ENCODE measurements around the gene TBC1D9B.

Gene TBC1D9B

GRCh38 chr5:179893958-179894895 lies 13.5 kb downstream of the TBC1D9B start:
- Histone ChIP-seq H3K27ac (ENCODE audit: low read depth, low read length) (no peak overlapping the region), H2BK15ac (replicated peaks; ENCODE audit: low read depth) (no peak overlapping the region), H3K79me2 (ENCODE audit: control insufficient read depth, insufficient read depth, low read length) (no peaks in the 10 kb centered on the region), H3K27me3 (ENCODE audit: insufficient read depth, low read length, poor library complexity) (no peaks in the 10 kb centered on the region), H2BK120ac (ENCODE audit: low read depth, low read length) (no peak overlapping the region), H3K18ac (ENCODE audit: low read length) (no peak overlapping the region), H4K5ac (ENCODE audit: low read length) (no peak overlapping the region), H3K4me3 (ENCODE audit: low read length) (no peak overlapping the region), H2AK5ac (ENCODE audit: low read length) (no peak overlapping the region), H3K56ac (ENCODE audit: low read length) (no peak overlapping the region), H3K79me1 (ENCODE audit: low read length) (no peaks in the 10 kb centered on the region), H2BK5ac (ENCODE audit: low read length) (no peak overlapping the region), H3K4ac (ENCODE audit: low read depth, low read length) (no peak overlapping the region), H3K23ac (ENCODE audit: low read length) (no peak overlapping the region), H3K9ac (ENCODE audit: low read length) (no peak overlapping the region), H4K8ac (ENCODE audit: low read depth, low read length) (no peak overlapping the region), H3K4me1 (ENCODE audit: control insufficient read depth, low read depth, low read length) (no peaks in the 10 kb centered on the region), H3K36me3 (ENCODE audit: control insufficient read depth, insufficient read depth, low read length) (peaks cover 12% of the 10 kb centered on the region), H3K4me2 (ENCODE audit: low read length) (no peak overlapping the region)
- whole genome bisulfite sequencing (ENCODE audit: extremely low coverage, insufficient coverage, low lambda C conversion rate) = no CpG with 5 or more reads among the region's 26 CpGs
- no peak for DNase-seq

GRCh38 chr5:179893076-179893957 lies 14.4 kb downstream of the TBC1D9B start:
- no peak overlapping the region for H3K27ac ChIP-seq (ENCODE audit: low read depth, low read length)
- no CpG with 5 or more reads among the region's 31 CpGs for WGBS (ENCODE audit: extremely low coverage, insufficient coverage, low lambda C conversion rate)
- H3K79me1 ChIP-seq (ENCODE audit: low read length) = no peaks in the 10 kb centered on the region
- no peaks in the 10 kb centered on the region for H3K27me3 ChIP-seq (ENCODE audit: insufficient read depth, low read length, poor library complexity)
- H2AK5ac ChIP-seq (ENCODE audit: low read length) = no peak overlapping the region
- H3K18ac ChIP-seq (ENCODE audit: low read length) = no peak overlapping the region
- H3K4me2 ChIP-seq (ENCODE audit: low read length) = no peak overlapping the region
- no peak overlapping the region for H3K23ac ChIP-seq (ENCODE audit: low read length)
- peaks cover 8% of the 10 kb centered on the region for H3K36me3 ChIP-seq (ENCODE audit: control insufficient read depth, insufficient read depth, low read length)
- no peak overlapping the region for H2BK120ac ChIP-seq (ENCODE audit: low read depth, low read length)
- no peak overlapping the region for H4K8ac ChIP-seq (ENCODE audit: low read depth, low read length)
- no peak overlapping the region for H4K5ac ChIP-seq (ENCODE audit: low read length)
- H3K79me2 ChIP-seq (ENCODE audit: control insufficient read depth, insufficient read depth, low read length) = no peaks in the 10 kb centered on the region
- no peak overlapping the region for H2BK5ac ChIP-seq (ENCODE audit: low read length)
- H3K56ac ChIP-seq (ENCODE audit: low read length) = no peak overlapping the region
- no peak overlapping the region for H2BK15ac ChIP-seq (replicated peaks; ENCODE audit: low read depth)
- no peak overlapping the region for H3K9ac ChIP-seq (ENCODE audit: low read length)
- no peak overlapping the region for H3K4ac ChIP-seq (ENCODE audit: low read depth, low read length)
- H3K4me3 ChIP-seq (ENCODE audit: low read length) = no peak overlapping the region
- H3K4me1 ChIP-seq (ENCODE audit: control insufficient read depth, low read depth, low read length) = no peaks in the 10 kb centered on the region
- no peak for DNase-seq

- Histone ChIP-seq H3K23ac (ENCODE audit: low read length) (no peak overlapping the region), H3K27ac (ENCODE audit: low read depth, low read length) (no peak overlapping the region), H2BK120ac (ENCODE audit: low read depth, low read length) (no peak overlapping the region), H2AK5ac (ENCODE audit: low read length) (no peak overlapping the region), H2BK15ac (replicated peaks; ENCODE audit: low read depth) (no peak overlapping the region), H2BK5ac (ENCODE audit: low read length) (no peak overlapping the region), H3K79me2 (ENCODE audit: control insufficient read depth, insufficient read depth, low read length) (no peaks in the 10 kb centered on the region), H3K4me1 (ENCODE audit: control insufficient read depth, low read depth, low read length) (no peaks in the 10 kb centered on the region), H4K8ac (ENCODE audit: low read depth, low read length) (no peak overlapping the region), H3K36me3 (ENCODE audit: control insufficient read depth, insufficient read depth, low read length) (peaks cover 6% of the 10 kb centered on the region), H3K56ac (ENCODE audit: low read length) (no peak overlapping the region), H3K4ac (ENCODE audit: low read depth, low read length) (no peak overlapping the region), H4K5ac (ENCODE audit: low read length) (no peak overlapping the region), H3K9ac (ENCODE audit: low read length) (no peak overlapping the region), H3K4me2 (ENCODE audit: low read length) (no peak overlapping the region), H3K18ac (ENCODE audit: low read length) (no peak overlapping the region), H3K79me1 (ENCODE audit: low read length) (no peaks in the 10 kb centered on the region), H3K27me3 (ENCODE audit: insufficient read depth, low read length, poor library complexity) (no peaks in the 10 kb centered on the region), H3K4me3 (ENCODE audit: low read length) (no peak overlapping the region)
- no CpG with 5 or more reads among the region's 5 CpGs for WGBS (ENCODE audit: extremely low coverage, insufficient coverage, low lambda C conversion rate)
- no peak for DNase-seq
These were observed 15.4 kb downstream of the TBC1D9B start for GRCh38 chr5:179892255-179892654.

- Histone ChIP-seq H3K56ac (ENCODE audit: low read length) (no peak overlapping the region), H3K36me3 (ENCODE audit: control insufficient read depth, insufficient read depth, low read length) (peaks cover 6% of the 10 kb centered on the region), H3K4me2 (ENCODE audit: low read length) (no peak overlapping the region), H3K4me1 (ENCODE audit: control insufficient read depth, low read depth, low read length) (no peaks in the 10 kb centered on the region), H3K18ac (ENCODE audit: low read length) (no peak overlapping the region), H4K8ac (ENCODE audit: low read depth, low read length) (no peak overlapping the region), H2BK15ac (replicated peaks; ENCODE audit: low read depth) (no peak overlapping the region), H3K79me2 (ENCODE audit: control insufficient read depth, insufficient read depth, low read length) (no peaks in the 10 kb centered on the region), H2BK5ac (ENCODE audit: low read length) (no peak overlapping the region), H3K4ac (ENCODE audit: low read depth, low read length) (no peak overlapping the region), H3K79me1 (ENCODE audit: low read length) (no peaks in the 10 kb centered on the region), H2BK120ac (ENCODE audit: low read depth, low read length) (no peak overlapping the region), H4K5ac (ENCODE audit: low read length) (no peak overlapping the region), H3K27ac (ENCODE audit: low read depth, low read length) (no peak overlapping the region), H3K23ac (ENCODE audit: low read length) (no peak overlapping the region), H3K27me3 (ENCODE audit: insufficient read depth, low read length, poor library complexity) (no peaks in the 10 kb centered on the region), H3K9ac (ENCODE audit: low read length) (no peak overlapping the region), H3K4me3 (ENCODE audit: low read length) (no peak overlapping the region), H2AK5ac (ENCODE audit: low read length) (no peak overlapping the region)
- no peak for DNase-seq
- no CpG with 5 or more reads among the region's 25 CpGs for WGBS (ENCODE audit: extremely low coverage, insufficient coverage, low lambda C conversion rate)
These were observed 16.7 kb downstream of the TBC1D9B start for GRCh38 chr5:179890751-179891682.

GRCh38 chr5:179889885-179890284 lies 17.8 kb downstream of the TBC1D9B start:
- no CpG with 5 or more reads among the region's 13 CpGs for WGBS (ENCODE audit: extremely low coverage, insufficient coverage, low lambda C conversion rate)
- Histone ChIP-seq H3K79me1 (ENCODE audit: low read length) (no peaks in the 10 kb centered on the region), H3K9ac (ENCODE audit: low read length) (no peak overlapping the region), H3K27me3 (ENCODE audit: insufficient read depth, low read length, poor library complexity) (no peaks in the 10 kb centered on the region), H3K27ac (ENCODE audit: low read depth, low read length) (no peak overlapping the region), H3K36me3 (ENCODE audit: control insufficient read depth, insufficient read depth, low read length) (peaks cover 8% of the 10 kb centered on the region), H2BK120ac (ENCODE audit: low read depth, low read length) (no peak overlapping the region), H3K18ac (ENCODE audit: low read length) (no peak overlapping the region), H3K4me3 (ENCODE audit: low read length) (no peak overlapping the region), H2BK15ac (replicated peaks; ENCODE audit: low read depth) (no peak overlapping the region), H2BK5ac (ENCODE audit: low read length) (no peak overlapping the region), H4K8ac (ENCODE audit: low read depth, low read length) (no peak overlapping the region), H3K56ac (ENCODE audit: low read length) (no peak overlapping the region), H2AK5ac (ENCODE audit: low read length) (no peak overlapping the region), H3K4me1 (ENCODE audit: control insufficient read depth, low read depth, low read length) (no peaks in the 10 kb centered on the region), H3K4me2 (ENCODE audit: low read length) (no peak overlapping the region), H3K4ac (ENCODE audit: low read depth, low read length) (no peak overlapping the region), H3K79me2 (ENCODE audit: control insufficient read depth, insufficient read depth, low read length) (no peaks in the 10 kb centered on the region), H4K5ac (ENCODE audit: low read length) (no peak overlapping the region), H3K23ac (ENCODE audit: low read length) (no peak overlapping the region)
- no peak for DNase-seq
